HG03108 (cell line): ENCODE results near the gene IL24.
"Not testable (repeated sequence)": the region's sequence is repeated elsewhere in the genome, so short reads cannot be mapped to it uniquely, and the experiment has no call there.

ENCODE experiments used
- ATAC-seq: cut with Tn5 transposase; IDR thresholded peaks from one replicate; pipeline ENCODE4 v1.9.1; 2021; ENCODE audit warnings: moderate library complexity; ENCODE audit not compliant: unreplicated experiment

Gene IL24

DNA sequence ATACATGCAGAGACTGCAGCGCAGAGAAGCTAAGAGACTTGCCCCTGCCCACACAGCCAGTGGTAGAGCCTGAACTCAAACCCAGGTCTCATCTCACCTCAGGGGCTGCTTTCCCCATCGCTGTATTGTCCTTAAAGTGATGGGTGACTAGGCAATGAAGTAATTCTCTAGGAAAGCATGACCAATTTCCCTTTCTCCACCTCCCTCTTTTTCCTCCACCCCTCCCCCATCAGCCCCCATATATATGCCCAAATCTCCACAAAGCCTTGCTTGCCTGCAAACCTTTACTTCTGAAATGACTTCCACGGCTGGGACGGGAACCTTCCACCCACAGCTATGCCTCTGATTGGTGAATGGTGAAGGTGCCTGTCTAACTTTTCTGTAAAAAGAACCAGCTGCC is at the start of gene IL24:
Gene IL24, plus strand, starts transcription at position 269 of the 400 bp plus-strand sequence. CDS start 390 bp downstream, outside the sequence.
- no peak for ATAC-seq

GRCh38 chr1:206847946-206848345 is 49.3 kb upstream of the IL24 start:
- no peak for ATAC-seq

DNA sequence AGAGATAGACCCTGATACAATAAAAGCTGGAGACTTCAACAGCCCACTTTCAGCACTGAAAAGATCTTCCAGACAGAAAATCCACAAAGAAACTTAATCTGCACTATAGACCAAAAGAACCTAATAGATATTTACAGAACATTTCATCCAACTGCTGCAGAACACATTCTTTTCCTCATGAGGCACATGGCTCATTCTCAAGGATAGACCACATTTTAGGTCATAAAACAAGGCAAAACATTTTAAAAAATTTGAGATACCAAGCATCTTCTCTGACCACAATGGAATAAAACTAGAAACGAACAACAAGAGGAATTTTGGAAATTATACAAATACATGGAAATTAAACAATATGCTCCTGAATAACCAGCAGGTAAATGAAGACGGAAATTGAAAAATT is 46.8 kb upstream of the IL24 start:
- ATAC-seq = no peak

GRCh38 chr1:206851341-206852010 is 45.8 kb upstream of the IL24 start:
- no peak for ATAC-seq

DNA sequence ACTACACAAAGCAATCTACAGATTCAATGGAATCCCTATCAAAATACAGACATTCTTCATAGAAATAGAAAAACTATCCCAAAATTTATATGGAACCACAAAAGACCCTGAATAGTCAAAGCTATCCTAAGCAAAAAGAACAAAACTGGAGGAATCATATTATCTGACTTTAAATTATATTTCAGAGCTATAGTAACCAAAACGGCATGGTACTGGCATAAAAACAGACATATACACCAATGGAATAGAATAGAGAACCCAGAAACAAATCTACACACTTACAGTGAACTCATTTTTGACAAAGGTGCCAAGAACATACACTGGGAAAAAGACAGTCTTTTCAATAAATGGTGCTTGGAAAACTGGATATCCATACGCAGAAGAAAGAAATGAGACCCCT is 44.6 kb upstream of the IL24 start:
- ATAC-seq = not testable (repeated sequence)

- not testable (repeated sequence) for ATAC-seq
These were observed 43.5 kb upstream of the IL24 start for GRCh38 chr1:206853696-206854095.

DNA sequence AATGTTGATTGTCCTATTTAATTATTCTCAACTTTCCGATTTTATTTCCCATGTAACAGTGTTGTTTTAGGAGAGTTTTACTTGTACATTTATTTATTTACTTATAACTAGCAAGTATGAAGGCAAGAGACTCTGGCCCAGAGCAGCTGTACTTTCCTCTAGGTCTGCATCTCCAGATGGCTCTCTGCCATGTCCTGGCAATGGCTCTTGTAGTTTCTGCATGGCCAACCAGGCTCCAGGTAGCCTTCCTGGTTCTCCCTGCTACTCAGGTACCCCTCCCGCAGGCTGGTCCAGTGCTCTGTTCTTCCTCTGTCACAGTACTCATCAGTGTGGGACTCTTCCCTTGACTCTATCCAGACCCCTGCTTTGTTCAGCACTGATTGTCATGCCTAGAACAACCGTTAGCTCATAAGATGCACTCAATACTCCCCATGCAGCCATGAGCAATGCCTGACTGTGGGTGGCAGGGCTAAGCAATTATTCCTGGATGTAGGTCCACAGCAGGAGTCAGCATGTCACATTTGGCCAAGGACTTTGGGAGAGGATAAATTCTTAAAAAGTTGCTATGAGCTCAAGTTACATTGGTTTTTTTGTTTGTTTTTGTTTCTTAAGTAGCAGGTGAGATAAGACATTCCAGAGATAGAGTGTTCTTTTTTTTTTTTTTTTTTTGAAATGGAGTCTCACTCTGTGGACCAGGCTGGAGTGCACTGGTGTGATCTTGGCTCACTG is 42.7 kb upstream of the IL24 start:
- ATAC-seq = no peak

GRCh38 chr1:206855859-206856258 is 41.4 kb upstream of the IL24 start:
- no peak for ATAC-seq

GRCh38 chr1:206856674-206857464 is 40.4 kb upstream of the IL24 start:
- ATAC-seq = no peak

DNA sequence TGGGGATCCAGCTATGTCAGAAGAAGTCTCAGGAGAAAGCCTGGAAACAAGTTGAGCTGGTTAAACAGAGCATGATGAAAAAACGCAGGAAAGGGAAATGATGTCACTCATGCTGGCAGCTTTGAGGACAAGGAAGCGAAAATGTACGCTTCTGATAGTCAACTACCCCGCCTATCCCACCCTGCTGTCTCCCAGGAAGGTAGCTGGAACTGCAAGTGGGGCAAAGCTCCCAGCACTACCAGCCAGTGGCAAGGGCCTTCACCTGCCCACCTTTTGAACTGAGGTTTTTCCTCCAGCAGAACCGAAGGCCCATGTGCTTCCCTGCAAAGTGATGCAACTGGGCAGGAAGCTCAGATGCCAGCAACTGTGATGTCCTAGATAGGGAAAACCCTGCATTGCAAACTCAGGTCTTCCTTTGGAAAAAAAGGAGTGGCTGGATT is 38.1 kb upstream of the IL24 start:
- ATAC-seq = no peak

DNA sequence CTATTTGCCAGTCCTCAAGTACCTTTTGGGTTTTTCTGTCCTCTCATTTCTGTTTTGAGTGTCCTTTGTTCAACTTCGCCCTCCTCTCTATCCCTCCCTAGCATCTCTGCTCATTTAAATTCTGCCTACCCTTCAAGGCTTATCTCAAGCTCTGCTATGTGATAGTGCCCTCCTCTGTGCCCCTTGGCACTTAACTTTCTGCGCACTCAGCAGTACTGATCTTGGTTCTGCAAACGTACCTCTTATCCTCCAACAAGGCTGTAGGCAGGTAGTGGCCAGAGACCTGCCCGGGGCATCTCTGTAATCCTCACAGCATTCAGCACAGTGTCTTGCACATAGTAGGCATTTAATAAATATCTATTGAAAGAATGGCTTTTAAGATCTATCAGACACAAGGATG is 37.1 kb upstream of the IL24 start:
- no peak for ATAC-seq

- ATAC-seq = no peak
These were observed 34.0 kb upstream of the IL24 start for GRCh38 chr1:206863266-206863665.

DNA sequence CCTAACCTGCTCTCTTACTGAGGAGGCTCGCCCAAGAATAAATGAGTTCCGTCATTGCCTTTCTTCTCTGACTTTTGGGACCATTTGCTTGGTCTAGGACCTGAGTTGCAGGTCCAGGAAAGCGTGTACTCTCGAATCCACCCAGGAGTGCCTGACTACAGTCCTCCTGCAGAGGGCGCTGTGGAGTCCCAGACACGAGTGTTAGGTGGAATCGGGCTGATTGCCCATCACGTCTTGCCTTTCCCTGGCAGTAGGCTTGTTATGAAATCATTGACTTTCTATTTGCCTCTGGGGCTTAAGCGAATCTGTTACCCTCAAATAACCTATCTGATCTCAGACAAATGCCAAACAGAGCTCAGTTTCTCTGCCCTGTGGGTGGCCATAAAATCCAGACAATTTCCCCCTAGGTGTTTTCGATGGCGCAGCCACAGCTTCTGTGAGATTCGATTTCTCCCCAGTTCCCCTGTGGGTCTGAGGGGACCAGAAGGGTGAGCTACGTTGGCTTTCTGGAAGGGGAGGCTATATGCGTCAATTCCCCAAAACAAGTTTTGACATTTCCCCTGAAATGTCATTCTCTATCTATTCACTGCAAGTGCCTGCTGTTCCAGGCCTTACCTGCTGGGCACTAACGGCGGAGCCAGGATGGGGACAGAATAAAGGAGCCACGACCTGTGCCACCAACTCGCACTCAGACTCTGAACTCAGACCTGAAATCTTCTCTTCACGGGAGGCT is 32.1 kb upstream of the IL24 start, which contains the start of gene IL20:
Gene IL20, plus strand, starts transcription at position 685 of the 733 bp plus-strand sequence. CDS start 230 bp downstream, outside the sequence.
- no peak for ATAC-seq

DNA sequence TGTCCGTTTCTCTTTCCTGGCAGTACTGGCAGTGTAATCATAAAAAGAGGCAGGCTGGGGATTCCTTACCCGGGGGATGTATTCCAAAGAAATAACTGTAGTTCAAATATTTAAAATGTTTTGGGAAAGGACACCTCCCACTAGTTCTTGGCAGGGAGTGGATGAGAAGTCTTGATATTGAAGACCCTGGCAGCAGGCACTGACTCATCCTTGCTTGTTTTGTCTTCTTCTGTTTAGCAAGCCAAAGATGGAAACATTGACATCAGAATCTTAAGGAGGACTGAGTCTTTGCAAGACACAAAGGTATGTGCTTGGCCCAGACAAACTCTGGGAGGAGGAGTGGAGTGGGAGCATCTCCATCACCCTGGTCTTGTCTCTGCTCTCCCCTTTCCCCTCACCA is 31.2 kb upstream of the IL24 start:
- no peak for ATAC-seq

GRCh38 chr1:206867239-206867638 is 30.0 kb upstream of the IL24 start:
- no peak for ATAC-seq

GRCh38 chr1:206867716-206868115 is 29.5 kb upstream of the IL24 start:
- ATAC-seq = no peak

- no peak for ATAC-seq
These were observed 29.0 kb upstream of the IL24 start for GRCh38 chr1:206868264-206868663.

GRCh38 chr1:206872139-206872538 is 25.1 kb upstream of the IL24 start:
- ATAC-seq = no peak

DNA sequence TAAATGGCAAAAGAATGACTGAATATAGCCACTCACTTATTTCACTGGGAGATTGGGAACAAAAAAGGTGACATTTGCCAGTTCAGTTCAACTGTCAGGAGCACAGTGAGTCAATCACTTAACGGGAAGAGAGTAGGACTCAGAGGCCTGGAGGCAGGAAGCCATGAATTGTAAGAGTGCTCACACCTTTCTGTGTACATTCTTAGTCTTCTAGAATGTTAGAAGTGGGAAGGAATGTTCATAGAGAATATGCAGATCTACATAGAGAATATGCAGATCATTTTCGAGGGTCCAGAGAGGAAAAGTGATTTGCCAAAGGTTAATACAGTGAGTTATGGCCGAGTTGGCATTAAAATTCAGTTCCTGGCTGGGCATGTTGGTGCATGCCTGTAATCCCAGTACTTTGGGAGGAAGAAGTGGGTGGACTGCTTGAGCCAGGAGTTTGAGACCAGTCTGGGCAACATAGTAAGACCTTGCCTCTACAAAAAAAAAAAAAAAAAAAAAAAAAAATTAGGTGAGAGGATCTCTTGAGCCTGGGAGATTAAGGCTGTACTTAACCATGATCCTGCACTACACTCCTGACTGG is 23.5 kb upstream of the IL24 start:
- no peak for ATAC-seq

DNA sequence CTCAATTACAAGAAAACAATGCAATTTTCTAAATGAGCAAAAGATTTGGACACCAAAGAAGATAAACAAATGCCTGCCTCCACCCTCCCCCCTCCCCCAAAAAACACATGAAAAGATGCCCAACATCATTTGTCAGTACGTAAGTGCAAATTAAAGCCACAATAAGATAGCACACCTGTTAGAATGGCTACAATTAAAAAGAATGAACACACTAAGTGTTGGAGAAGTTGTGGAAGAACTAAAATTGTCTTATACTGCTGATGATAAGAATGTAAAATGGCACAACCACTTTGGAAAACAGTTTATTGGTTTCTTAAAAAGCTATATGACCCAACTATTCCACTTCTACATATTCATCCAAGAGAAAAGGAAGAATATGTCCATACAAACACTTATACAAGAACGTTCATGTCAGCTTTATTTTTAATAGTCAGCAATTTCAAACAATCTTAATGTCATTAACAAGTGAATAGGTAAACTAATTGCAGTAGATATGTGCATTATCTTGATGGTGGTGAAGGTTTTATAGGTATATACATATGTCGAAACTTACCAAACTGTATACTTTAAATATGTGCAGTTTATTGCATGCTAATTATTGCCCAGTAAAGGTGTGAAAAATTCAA is 21.4 kb upstream of the IL24 start:
- ATAC-seq = no peak
